ENCODE data around the gene CHRNB2. TPM values are rescaled to one million over a fixed set of nuclear protein-coding genes. Genes with fewer than 3 reads are reported as not detected.
A peak's percentile ranks its signal among the peaks of the same experiment; 100 is the strongest.

The CHRNB2 gene
- total and polyA plus RNA-seq, 9 of the 15 experiments (the other 6 are each of a cell fraction or from before 2014, with no cell fraction given), result 0.01 TPM; not detected in 8

DNA sequence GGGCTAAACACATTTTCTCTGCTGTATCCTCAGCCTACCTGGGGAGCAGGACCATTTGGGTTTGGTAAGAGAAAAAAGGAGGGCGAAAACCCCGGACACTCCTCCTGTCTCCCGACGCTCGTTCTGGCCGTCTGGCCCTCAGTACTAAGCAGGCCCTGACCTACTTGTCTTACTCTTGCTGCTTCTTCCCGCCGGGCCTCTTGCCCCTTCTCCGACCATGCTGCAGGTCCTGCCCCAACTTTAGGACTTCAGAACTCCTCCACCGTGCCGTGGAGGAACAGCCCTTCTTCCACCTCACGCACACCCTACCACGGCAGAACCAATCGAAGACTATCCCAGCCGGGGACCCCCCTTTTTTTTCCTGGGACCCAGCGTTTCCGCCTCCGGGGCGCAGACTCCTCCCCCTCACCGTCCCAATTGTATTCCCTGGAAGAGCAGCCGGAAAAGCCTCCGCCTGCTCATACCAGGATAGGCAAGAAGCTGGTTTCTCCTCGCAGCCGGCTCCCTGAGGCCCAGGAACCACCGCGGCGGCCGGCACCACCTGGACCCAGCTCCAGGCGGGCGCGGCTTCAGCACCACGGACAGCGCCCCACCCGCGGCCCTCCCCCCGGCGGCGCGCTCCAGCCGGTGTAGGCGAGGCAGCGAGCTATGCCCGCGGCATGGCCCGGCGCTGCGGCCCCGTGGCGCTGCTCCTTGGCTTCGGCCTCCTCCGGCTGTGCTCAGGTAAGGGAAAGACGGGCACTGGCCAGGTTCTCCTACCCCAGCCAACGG is at the start of gene CHRNB2 (continued):
- TF ChIP-seq ZNF444 (CRISPR knock-in tag; IDR thresholded peaks at IDR 0.05), result no peak
- TF ChIP-seq CREM (IDR thresholded peaks at IDR 0.05; ENCODE audit: low read depth), result peak; percentile 53
- TF ChIP-seq CBFA2T2 (conservative IDR thresholded peaks at IDR 0.05), result no peak
- no peak for TF ChIP-seq FOXJ2 (tag; IDR thresholded peaks at IDR 0.05)
- no peak for TF ChIP-seq NFIX (CRISPR knock-in tag; IDR thresholded peaks at IDR 0.05; ENCODE audit: low read depth)
- TF ChIP-seq ARNT (IDR thresholded peaks at IDR 0.05), result no peak
- no peak for TF ChIP-seq TEAD4 (IDR thresholded peaks at IDR 0.05; ENCODE audit: low read length)
- TF ChIP-seq TEAD4 (CRISPR knock-in tag; IDR thresholded peaks at IDR 0.05; ENCODE audit: borderline replicate concordance), result peak; percentile 80; the same call in 1 of the 2 replicates
- no peak for TF ChIP-seq HSF4 (CRISPR knock-in tag; IDR thresholded peaks at IDR 0.05; ENCODE audit: borderline replicate concordance)
- no peak for TF ChIP-seq NONO (IDR thresholded peaks at IDR 0.05; ENCODE audit: low read depth in 2 of 2, low read length in 1 of 2)
- no peak for TF ChIP-seq MGA (IDR thresholded peaks at IDR 0.05)
- no peak for TF ChIP-seq CBFA2T3 (IDR thresholded peaks at IDR 0.05)
- TF ChIP-seq NR2C2 (CRISPR knock-in tag; IDR thresholded peaks at IDR 0.05), result peak; percentile 67
- no peak for TF ChIP-seq NR2C2 (tag; IDR thresholded peaks at IDR 0.05)
- TF ChIP-seq ZNF785 (CRISPR knock-in tag; IDR thresholded peaks at IDR 0.05), result no peak
- TF ChIP-seq GATAD2B (IDR thresholded peaks at IDR 0.05; ENCODE audit: borderline replicate concordance), result no peak
- no peak for TF ChIP-seq TCF7L2 (IDR thresholded peaks at IDR 0.05; ENCODE audit: low read depth, low read length)
- no peak for TF ChIP-seq L3MBTL2 (IDR thresholded peaks at IDR 0.05)
